Natural killer cell (primary cell): Measurements from ENCODE around the gene S1PR3. TPM values are rescaled to one million over a fixed set of nuclear protein-coding genes. Genes with fewer than 3 reads are reported as not detected.
"Not testable (repeated sequence)": the region's sequence is repeated elsewhere in the genome, so short reads cannot be mapped to it uniquely, and the experiment has no call there.

Experiments
- ATAC-seq, 3 donors: fragments of 150-1000 bp in 2 of 3; fragments of 200-7000 bp in 1 of 3; cut with Tn5 transposase; 1 replicate in 1 of 3; 2 replicates in 2 of 3; pipeline ENCODE4 v1.10.0; 2021; ENCODE audit warnings: mild to moderate bottlenecking in 2 of 3, moderate library complexity in 2 of 3
- DNase-seq, 2 donors: peaks; one replicate each; pipeline versions ENCODE4 v3.0.0 to v3.0.0-alpha.2; 2013 to 2021; ENCODE audit warnings: mixed read lengths in 1 of 2
- H3K27ac ChIP-seq: one replicate; pipeline ENCODE4 v1.5.1; 2013; ENCODE audit warnings: mild to moderate bottlenecking, low read length
- H3K27me3 ChIP-seq: one replicate; pipeline ENCODE4 v1.6.1; 2013; ENCODE audit warnings: low read length; ENCODE audit not compliant: control insufficient read depth, insufficient read depth
- H3K36me3 ChIP-seq: one replicate; pipeline ENCODE4 v1.6.1; 2013; ENCODE audit warnings: low read length; ENCODE audit not compliant: control insufficient read depth, insufficient read depth
- H3K4me1 ChIP-seq: one replicate; pipeline ENCODE4 v1.6.1; 2013; ENCODE audit warnings: low read length; ENCODE audit not compliant: control insufficient read depth, insufficient read depth
- H3K4me3 ChIP-seq: one replicate; pipeline ENCODE4 v1.5.1; 2013; ENCODE audit warnings: low read length
- H3K9me3 ChIP-seq: one replicate; pipeline ENCODE4 v1.6.1; 2013; ENCODE audit warnings: low read length; ENCODE audit not compliant: control insufficient read depth, insufficient read depth
- H3K27ac Mint-ChIP-seq, 2 donors: one replicate each; pipeline ENCODE4 v1.8.0; 2022; ENCODE audit warnings: mild to moderate bottlenecking in 2 of 2, mixed read lengths in 2 of 2, moderate library complexity in 1 of 2
- H3K27me3 Mint-ChIP-seq, 2 donors: one replicate each; pipeline ENCODE4 v1.8.0; 2022; ENCODE audit warnings: low read depth in 2 of 2, mixed read lengths in 2 of 2
- H3K36me3 Mint-ChIP-seq: one replicate; pipeline ENCODE4 v1.8.0; 2022; ENCODE audit warnings: mixed read lengths
- H3K4me1 Mint-ChIP-seq, 2 donors: one replicate each; pipeline ENCODE4 v1.8.0; 2022; ENCODE audit warnings: mixed read lengths in 2 of 2
- H3K4me3 Mint-ChIP-seq: one replicate; pipeline ENCODE4 v1.8.0; 2022; ENCODE audit warnings: mild to moderate bottlenecking, moderate library complexity, mixed read lengths
- H3K9me3 Mint-ChIP-seq, 2 donors: one replicate each; pipeline ENCODE4 v1.8.0; 2022; ENCODE audit warnings: mixed read lengths in 2 of 2
- CTCF ChIP-seq: fragments of 200-600 bp; IDR thresholded peaks from one replicate; pipeline ENCODE4 v1.8.0; 2022; ENCODE audit warnings: antibody characterized with exemption
- WGBS: methylation state at CpG from one replicate; pipeline ENCODE4 v1.1.7; 2013; ENCODE audit warnings: missing lambda C conversion rate; ENCODE audit not compliant: insufficient coverage; 5-methylcytosine and 5-hydroxymethylcytosine counted together
- intact Hi-C: fragments of 100-400 bp; cut with micrococcal nuclease; formaldehyde crosslinking; loops from one replicate; pipeline ENCODE4 v1.14.2; 2022
- total RNA-seq, 4 donors: library from RNA; stranded (reverse); fragments of 120-200 nt in 1 of 4; gene quantifications; one replicate each; pipeline versions ENCODE4 v1.2.3 to v1.2.4, GENCODE V29; 2013 to 2022

S1PR3 gene
- total RNA-seq: 1 to 10 TPM in 2 of 3 donors, not detected in 1; 1.1 to 1.5 TPM
- total RNA-seq (2013): 1.2 TPM

- ATAC-seq (no peak), DNase-seq (peak in 1 of 2 donors; percentile 23)
- Mint-ChIP-seq H3K27me3 (peaks cover 36 to 65% of the 10 kb centered on the region in 2 donors), H3K36me3 (no peaks in the 10 kb centered on the region), H3K27ac (no peak within 1 kb of the TSS), H3K4me1 (no peaks in the 10 kb centered on the region), H3K9me3 (no peaks in the 10 kb centered on the region), H3K4me3 (peak within 1 kb of the TSS; percentile 35)
- no peak for TF ChIP-seq CTCF
- Histone ChIP-seq H3K27me3 (peaks cover 2% of the 10 kb centered on the region), H3K36me3 (no peaks in the 10 kb centered on the region), H3K4me3 (no peak within 1 kb of the TSS), H3K9me3 (no peaks in the 10 kb centered on the region), H3K27ac (no peak within 1 kb of the TSS), H3K4me1 (no peaks in the 10 kb centered on the region)
- intact Hi-C loops: no loop called here
- 2% methylated on average over 82 of the region's 94 CpGs for WGBS
Measured at GRCh38 chr9:88991066-88992034, at the start of gene S1PR3. TSS of gene S1PR3 (plus strand) at chr9:88991468. CDS start at chr9:89001201, 9,733 bp downstream.

GRCh38 chr9:88941586-88941985 lies 49.7 kb upstream of the S1PR3 start:
- H3K27ac Mint-ChIP-seq, ATAC-seq, H3K4me3 Mint-ChIP-seq, H3K36me3 ChIP-seq, H3K9me3 Mint-ChIP-seq, H3K27ac ChIP-seq, H3K36me3 Mint-ChIP-seq, H3K4me1 ChIP-seq, H3K27me3 ChIP-seq, DNase-seq, H3K9me3 ChIP-seq, intact Hi-C loops, H3K4me1 Mint-ChIP-seq, H3K4me3 ChIP-seq: not testable (repeated sequence)
- WGBS: 68% methylated on average over 5 of the region's 5 CpGs
- H3K27me3 Mint-ChIP-seq: peaks cover 6 to 31% of the 10 kb centered on the region in 2 donors

GRCh38 chr9:88942411-88942810 lies 48.9 kb upstream of the S1PR3 start:
- H3K4me1 Mint-ChIP-seq: no peaks in the 10 kb centered on the region
- H3K27me3 Mint-ChIP-seq: peaks cover 6 to 25% of the 10 kb centered on the region in 2 donors
- no peak overlapping the region for H3K27ac Mint-ChIP-seq
- H3K36me3 Mint-ChIP-seq: no peaks in the 10 kb centered on the region
- intact Hi-C loops: no loop called here
- 63% methylated on average over 1 of the region's 1 CpG for whole genome bisulfite sequencing
- Histone ChIP-seq H3K4me1 (no peaks in the 10 kb centered on the region), H3K4me3 (no peak overlapping the region), H3K9me3 (no peaks in the 10 kb centered on the region), H3K27ac (no peak overlapping the region), H3K27me3 (peaks cover 2% of the 10 kb centered on the region), H3K36me3 (no peaks in the 10 kb centered on the region)
- ATAC-seq: no peak
- H3K9me3 Mint-ChIP-seq: no peaks in the 10 kb centered on the region
- no peak for DNase-seq
- H3K4me3 Mint-ChIP-seq: no peak overlapping the region
- no peak for TF ChIP-seq CTCF

GRCh38 chr9:88945636-88946333 lies 45.5 kb upstream of the S1PR3 start:
- no peak for TF ChIP-seq CTCF
- ATAC-seq (no peak), DNase-seq (no peak)
- Mint-ChIP-seq H3K9me3 (no peaks in the 10 kb centered on the region), H3K4me3 (no peak overlapping the region), H3K36me3 (no peaks in the 10 kb centered on the region), H3K27me3 (peaks cover 10 to 35% of the 10 kb centered on the region in 2 donors), H3K27ac (no peak overlapping the region), H3K4me1 (no peaks in the 10 kb centered on the region)
- no peak overlapping the region for H3K27ac ChIP-seq
- no peaks in the 10 kb centered on the region for H3K36me3 ChIP-seq
- H3K4me3 ChIP-seq: no peak overlapping the region
- no peaks in the 10 kb centered on the region for H3K9me3 ChIP-seq
- WGBS: 29% methylated on average over 3 of the region's 4 CpGs
- H3K4me1 ChIP-seq: no peaks in the 10 kb centered on the region
- peaks cover 2% of the 10 kb centered on the region for H3K27me3 ChIP-seq
- intact Hi-C loops: no loop called here
